Adrenal gland (tissue), 19 donors: ENCODE data around the gene TEDC1. TPM values are rescaled to one million over a fixed set of nuclear protein-coding genes. Genes with fewer than 3 reads are reported as not detected.
A peak's percentile ranks its signal among the peaks of the same experiment; 100 is the strongest.

Source experiments
- DNase-seq, 7 donors: peaks; one replicate each; pipeline ENCODE4 v3.0.0-alpha.2; 2019 to 2020
- H3K27ac ChIP-seq, 5 donors: fragments of 200-600 bp; sonication (generic) in 4 of 5; 1 replicate in 3 of 5; 2 replicates in 2 of 5; pipeline versions ENCODE4 v1.5.1 to v1.8.0; 2016 to 2020; ENCODE audit warnings: mild to moderate bottlenecking in 1 of 5
- H3K27me3 ChIP-seq: fragments of 200-600 bp; 2 replicates; pipeline ENCODE4 v1.8.0; 2021
- H3K36me3 ChIP-seq, 2 donors: fragments of 200-600 bp; replicated peaks in 1 of 2; 1 replicate in 1 of 2; 2 replicates in 1 of 2; pipeline versions ENCODE4 v1.5.1 to v1.8.0; 2018 to 2022
- H3K4me1 ChIP-seq, 2 donors: fragments of 200-600 bp; replicated peaks in 1 of 2; 1 replicate in 1 of 2; 2 replicates in 1 of 2; pipeline versions ENCODE4 v1.5.1 to v1.8.0; 2018 to 2021
- H3K4me3 ChIP-seq, 4 donors: fragments of 200-600 bp; sonication (generic) in 3 of 4; one replicate each; pipeline ENCODE4 v1.5.1; 2016 to 2018
- H3K9me3 ChIP-seq, 3 donors: fragments of 200-600 bp; sonication (generic) in 1 of 3; replicated peaks in 1 of 3; 1 replicate in 2 of 3; 2 replicates in 1 of 3; pipeline versions ENCODE4 v1.5.1 to v1.8.0; 2016 to 2021
- POLR2A ChIP-seq, 2 donors: fragments of 450-650 bp; IDR thresholded peaks; one replicate each; pipeline ENCODE4 v1.6.1; 2017; ENCODE audit warnings: antibody characterized with exemption in 2 of 2, mild to moderate bottlenecking in 2 of 2, moderate library complexity in 1 of 2
- WGBS, 4 donors: extraction: QIAGEN DNeasy Blood & Tissue Kit in 2 of 4; methylation state at CpG; one replicate each; pipeline versions ENCODE4 v1.1.5 to v1.1.7; 2013 to 2017; 5-methylcytosine and 5-hydroxymethylcytosine counted together
- intact Hi-C, 2 donors: fragments of 100-400 bp; cut with DNase I; formaldehyde crosslinking; loops; one replicate each; pipeline versions ENCODE4 v1.14.1 to v1.15.0; 2022 to 2023
- long read RNA-seq, 10 donors: library from polyadenylated mRNA in 3 of 10; unstranded in 2 of 10; stranded (forward) in 1 of 10; transcript quantifications; one replicate each; pipeline ENCODE4 v2.0.0 and lab custom pipeline, GENCODE V29; 2021 to 2026
- polyA plus RNA-seq, 3 donors: library from polyadenylated mRNA; stranded (reverse); fragments of 200-250 nt in 2 of 3; fragments of 350-450 nt in 1 of 3; fragmentation: Illumina TruSeq in 1 of 3; extraction: RNeasy Lipid Tissue Mini Kit (QIAGEN cat#74804) in 1 of 3; gene quantifications; one replicate each; pipeline ENCODE4 v1.2.3, GENCODE V29; 2013 to 2014
- total RNA-seq, 9 donors: library from RNA; depleted of rRNA in 4 of 9; stranded (reverse); fragments of >200 nt in 4 of 9; fragments of 120-200 nt in 1 of 9; fragmentation: NEBNext Ultra II Directional in 1 of 9; extraction: Animal tissue kit (Norgen Biotek cat#: 25700) in 1 of 9; gene quantifications; one replicate each; pipeline versions ENCODE4 v1.1.0 to v1.2.4, GENCODE V29; 2013 to 2023
- TF ChIP-seq, protein P1 (sequence below), 6 experiments: fragments of 450-650 bp in 4 of 6; fragments of 200-600 bp in 2 of 6; sonication (generic) in 1 of 6; IDR thresholded peaks; 1 replicate in 5 of 6; 2 replicates in 1 of 6; pipeline versions ENCODE4 v1.5.1 to v1.8.0; 2016 to 2021; ENCODE audit warnings: antibody characterized with exemption in 6 of 6, mild to moderate bottlenecking in 2 of 6, moderate library complexity in 1 of 6
- donor health status: healthy with polysubstance abuse.
- donor health status: Bipolar disorder and iron deficiency.
- donor health status: DM: yes; HTN: yes; CAD: no.
- donor health status: DM: no; HTN: no; CAD: no.
- donor health status: DM: no; HTN: no; CAD: no.
- donor health status: DM: yes; HTN: yes; CAD: no.

Gene TEDC1, protein sequence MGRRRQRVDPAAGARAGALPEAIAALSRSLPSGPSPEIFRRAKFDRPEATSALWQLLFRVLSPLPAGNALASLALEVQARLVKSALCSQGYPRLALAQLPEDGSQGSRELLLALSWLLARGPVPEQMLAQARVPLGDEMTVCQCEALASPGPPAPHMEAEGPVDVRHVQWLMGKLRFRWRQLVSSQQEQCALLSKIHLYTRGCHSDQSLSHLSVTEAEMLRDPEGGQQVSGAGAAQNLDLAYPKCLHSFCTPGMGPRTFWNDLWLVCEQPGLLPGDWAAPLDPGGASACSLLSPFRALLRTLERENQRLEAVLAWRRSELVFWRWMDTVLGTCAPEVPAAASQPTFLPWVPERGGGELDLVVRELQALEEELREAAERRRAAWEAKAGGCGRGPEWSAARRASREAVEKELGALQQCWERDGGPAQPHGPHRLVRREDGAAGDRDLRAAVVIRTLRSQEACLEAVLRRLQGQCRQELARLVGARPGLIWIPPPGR
- total RNA-seq (1 to 10 TPM; 1.4 to 6.2 (median 3.3) TPM), polyA plus RNA-seq (10 to 100 TPM in 2 of 3 donors, under 1 TPM in 1; 0.24 to 19.1 (median 12.7) TPM)
- long read RNA-seq, donor 1, partial matches to known transcripts, result 0 of 1 reads
- long read RNA-seq, donor 1, other reads (novel, unspliced or antisense), result 0 of 1 reads
- long read RNA-seq, donor 2, partial matches to known transcripts, result 0 of 1 reads
- long read RNA-seq, donor 2, other reads (novel, unspliced or antisense), result 0 of 1 reads
- long read RNA-seq, donor 3, result 0 reads
- long read RNA-seq, donor 4, result 0 reads
- long read RNA-seq, donor 5, partial matches to known transcripts, result 1 of 5 reads
- long read RNA-seq, donor 5, other reads (novel, unspliced or antisense), result 1 of 5 reads
- long read RNA-seq, donor 6, result 0 reads
- long read RNA-seq, donor 7, partial matches to known transcripts, result 0 of 1 reads
- long read RNA-seq, donor 7, other reads (novel, unspliced or antisense), result 0 of 1 reads
- long read RNA-seq, donor 8, full-length matches to known transcripts, result 3 of 3 reads
- long read RNA-seq, donor 8, partial matches to known transcripts, result 0 of 3 reads
- long read RNA-seq, donor 8, other reads (novel, unspliced or antisense), result 0 of 3 reads
- long read RNA-seq, donor 9, partial matches to known transcripts, result 0 of 1 reads
- long read RNA-seq, donor 9, other reads (novel, unspliced or antisense), result 0 of 1 reads
- long read RNA-seq, donor 10, partial matches to known transcripts, result 0 of 1 reads
- long read RNA-seq, donor 10, other reads (novel, unspliced or antisense), result 0 of 1 reads

DNA sequence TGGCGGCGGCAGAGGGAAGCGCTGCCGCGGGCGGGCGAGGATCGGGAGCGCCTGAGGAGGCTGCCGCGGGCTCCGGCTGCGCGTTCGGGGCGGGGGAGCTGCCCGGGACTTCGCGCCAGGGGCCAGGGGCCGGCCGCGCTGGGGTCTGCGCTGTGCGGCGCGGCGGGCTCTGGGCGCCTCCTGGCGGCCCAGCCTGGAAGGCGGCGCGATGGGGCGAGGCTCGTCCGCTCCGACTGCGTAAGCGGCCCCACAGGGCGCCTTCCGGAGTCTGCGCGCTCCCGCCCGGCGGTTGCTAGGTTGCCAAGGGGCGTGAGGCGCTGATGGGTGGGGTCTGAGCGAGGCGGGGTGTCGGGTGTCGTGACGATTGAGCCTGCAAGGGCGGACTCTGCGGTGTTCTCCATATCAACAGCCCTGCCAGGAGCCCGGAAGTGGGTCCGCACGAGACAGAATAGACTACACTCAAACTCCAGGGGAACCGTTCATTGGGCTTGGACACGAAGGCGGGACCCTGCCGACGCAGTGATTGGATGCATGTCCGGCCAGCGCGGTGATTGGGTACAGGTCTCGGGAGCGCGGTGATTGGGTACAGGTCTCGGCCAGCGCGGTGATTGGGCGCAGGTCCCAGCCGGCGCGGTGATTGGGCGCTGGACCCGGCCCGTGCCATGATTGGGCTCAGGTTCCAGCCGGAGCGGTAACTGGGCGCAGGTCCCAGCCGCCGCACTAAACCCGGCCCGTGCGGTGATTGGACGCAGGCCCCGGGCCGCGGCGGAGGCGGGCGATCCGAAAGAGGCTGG lies at the start of gene TEDC1:
Gene TEDC1, plus strand, starts transcription at position 675 of the 794 bp plus-strand sequence. CDS start 130 bp downstream, outside the sequence.
- WGBS, 4 donors, result 0 to 1% (median 0%) methylated on average over 3 to 94 of the region's 94 CpGs
- Histone ChIP-seq H3K9me3 (no peaks in the 10 kb centered on the region), H3K27me3 (peaks cover 11% of the 10 kb centered on the region), H3K4me3 (peak within 1 kb of the TSS in 3 of 4 donors; percentile 29 to 77 (median 32)), H3K36me3 (no peaks in the 10 kb centered on the region), H3K27ac (peak within 1 kb of the TSS in 4 of 5 donors; percentile 82 to 91 (median 86)), H3K4me1 (peaks cover 7 to 29% of the 10 kb centered on the region in 2 donors)
- DNase-seq, result peak; percentile 99 to 100 (median 100)
- intact Hi-C loops, result no loop called here
- TF ChIP-seq, protein P1, sequence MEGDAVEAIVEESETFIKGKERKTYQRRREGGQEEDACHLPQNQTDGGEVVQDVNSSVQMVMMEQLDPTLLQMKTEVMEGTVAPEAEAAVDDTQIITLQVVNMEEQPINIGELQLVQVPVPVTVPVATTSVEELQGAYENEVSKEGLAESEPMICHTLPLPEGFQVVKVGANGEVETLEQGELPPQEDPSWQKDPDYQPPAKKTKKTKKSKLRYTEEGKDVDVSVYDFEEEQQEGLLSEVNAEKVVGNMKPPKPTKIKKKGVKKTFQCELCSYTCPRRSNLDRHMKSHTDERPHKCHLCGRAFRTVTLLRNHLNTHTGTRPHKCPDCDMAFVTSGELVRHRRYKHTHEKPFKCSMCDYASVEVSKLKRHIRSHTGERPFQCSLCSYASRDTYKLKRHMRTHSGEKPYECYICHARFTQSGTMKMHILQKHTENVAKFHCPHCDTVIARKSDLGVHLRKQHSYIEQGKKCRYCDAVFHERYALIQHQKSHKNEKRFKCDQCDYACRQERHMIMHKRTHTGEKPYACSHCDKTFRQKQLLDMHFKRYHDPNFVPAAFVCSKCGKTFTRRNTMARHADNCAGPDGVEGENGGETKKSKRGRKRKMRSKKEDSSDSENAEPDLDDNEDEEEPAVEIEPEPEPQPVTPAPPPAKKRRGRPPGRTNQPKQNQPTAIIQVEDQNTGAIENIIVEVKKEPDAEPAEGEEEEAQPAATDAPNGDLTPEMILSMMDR (IDR thresholded peaks at IDR 0.05), result peak; percentile 10 to 97 (median 67)
- TF ChIP-seq POLR2A (IDR thresholded peaks at IDR 0.05), result peak; percentile 40 to 68

DNA sequence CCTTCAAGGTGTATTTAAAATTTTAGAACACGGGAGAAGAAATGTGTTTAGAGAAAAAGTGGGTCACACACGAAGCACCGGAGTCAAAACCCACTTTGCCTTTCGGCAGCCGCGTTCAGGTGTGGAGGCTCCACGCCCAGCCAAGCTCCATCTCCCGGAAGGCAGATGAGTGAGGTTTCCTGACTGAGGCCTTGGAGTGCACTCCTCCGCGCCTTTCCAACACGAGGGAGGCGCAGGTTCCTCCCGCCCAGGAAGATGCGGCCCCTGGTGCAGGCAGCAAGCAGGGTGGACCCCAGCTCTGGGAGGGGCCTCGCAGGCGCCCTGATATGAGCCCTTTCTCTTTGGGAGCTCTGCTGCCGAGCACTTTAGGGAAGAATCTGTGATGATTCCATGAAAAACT lies 48.9 kb upstream of the TEDC1 start:
- no peaks in the 10 kb centered on the region for H3K4me1 ChIP-seq

DNA sequence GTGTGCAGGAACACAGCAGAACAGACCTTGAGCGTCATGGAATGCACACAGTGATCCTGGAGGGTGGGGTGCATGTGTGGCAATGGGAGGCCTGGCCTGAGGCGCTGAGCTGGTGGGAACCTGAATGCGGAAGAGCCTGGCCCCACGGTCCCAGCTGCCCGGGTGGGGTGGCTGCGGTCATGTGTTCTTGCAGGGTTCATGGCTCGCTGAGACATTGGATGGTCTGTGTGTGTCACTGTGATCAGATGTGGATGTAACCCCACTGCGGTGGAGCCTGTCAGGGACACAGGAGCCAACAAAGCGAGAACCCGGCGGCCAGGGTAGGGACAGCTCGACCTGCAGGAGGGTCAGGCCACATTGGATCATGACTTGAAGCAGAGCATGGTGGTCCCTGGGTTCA lies 48.2 kb upstream of the TEDC1 start:
- no peak overlapping the region for H3K4me3 ChIP-seq
- no peak for DNase-seq

More for the DNA sequence above, 48.9 kb upstream of the TEDC1 start:
- WGBS, 4 donors, result 74 to 84% (median 80%) methylated on average over 11 to 17 of the region's 17 CpGs
- Histone ChIP-seq H3K4me3 (no peak overlapping the region), H3K27ac (no peak overlapping the region), H3K27me3 (no peaks in the 10 kb centered on the region), H3K36me3 (no peaks in the 10 kb centered on the region), H3K9me3 (no peaks in the 10 kb centered on the region)
- DNase-seq, result no peak
- intact Hi-C loops, result no loop called here
- TF ChIP-seq, protein P1 (IDR thresholded peaks at IDR 0.05), result no peak
- no peak for TF ChIP-seq POLR2A (IDR thresholded peaks at IDR 0.05)

More for the DNA sequence above, 48.2 kb upstream of the TEDC1 start:
- Histone ChIP-seq H3K9me3 (no peaks in the 10 kb centered on the region), H3K27ac (no peak overlapping the region), H3K4me1 (no peaks in the 10 kb centered on the region), H3K36me3 (no peaks in the 10 kb centered on the region), H3K27me3 (no peaks in the 10 kb centered on the region)
- intact Hi-C loops, result no loop called here
- no peak for TF ChIP-seq POLR2A (IDR thresholded peaks at IDR 0.05)
- TF ChIP-seq, protein P1 (IDR thresholded peaks at IDR 0.05), result no peak
- 81 to 86% (median 85%) methylated on average over 11 to 12 of the region's 12 CpGs for WGBS, 4 donors
